ENCODE results near the gene BRD9.

The BRD9 gene

DNA sequence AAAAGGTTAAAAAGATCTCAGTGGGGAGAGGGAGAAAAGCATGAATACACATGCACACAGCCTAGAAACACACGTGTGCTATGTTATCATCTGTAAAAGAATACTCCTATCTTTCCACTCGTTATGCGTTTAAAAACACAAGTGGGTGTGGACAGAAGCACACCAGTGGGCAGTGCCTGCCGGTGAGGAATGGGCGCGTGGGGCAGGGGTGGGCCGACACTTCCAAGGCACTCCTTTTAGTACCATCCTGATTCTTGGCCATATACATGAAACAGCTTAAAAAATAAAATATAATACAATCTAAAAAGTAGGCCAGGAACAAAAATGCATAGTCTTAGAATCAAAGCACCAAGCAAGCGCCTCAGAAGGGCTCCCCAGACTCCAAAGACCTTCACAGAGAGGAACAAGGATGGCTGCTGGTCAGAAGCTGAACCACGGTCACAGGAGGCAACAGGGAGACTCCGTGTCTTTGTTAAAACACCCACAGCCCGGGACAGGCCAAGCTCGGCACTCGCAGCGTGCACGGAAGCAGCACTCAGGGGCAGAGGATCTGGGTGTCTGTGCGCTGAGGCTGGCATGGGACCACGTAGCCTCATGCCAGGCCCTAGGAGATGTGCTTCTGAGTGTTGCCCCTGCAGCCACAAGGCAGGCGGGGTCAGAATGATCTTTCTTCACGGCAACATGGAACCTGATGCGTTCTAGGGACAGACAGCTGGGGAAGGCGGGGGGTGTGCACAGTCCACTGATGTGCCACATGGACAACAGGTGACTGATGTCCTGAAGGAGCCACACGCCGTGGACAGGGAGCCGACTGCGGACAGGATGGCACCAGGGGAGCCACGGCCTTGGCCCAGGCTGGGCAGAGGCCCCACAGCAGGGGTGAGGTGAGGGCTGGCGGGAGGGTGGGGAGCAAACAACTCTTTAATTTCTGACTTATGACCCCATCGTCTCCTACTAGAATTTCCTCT, 15.9 kb downstream of the BRD9 start:
- DNase-seq: no peak

DNA sequence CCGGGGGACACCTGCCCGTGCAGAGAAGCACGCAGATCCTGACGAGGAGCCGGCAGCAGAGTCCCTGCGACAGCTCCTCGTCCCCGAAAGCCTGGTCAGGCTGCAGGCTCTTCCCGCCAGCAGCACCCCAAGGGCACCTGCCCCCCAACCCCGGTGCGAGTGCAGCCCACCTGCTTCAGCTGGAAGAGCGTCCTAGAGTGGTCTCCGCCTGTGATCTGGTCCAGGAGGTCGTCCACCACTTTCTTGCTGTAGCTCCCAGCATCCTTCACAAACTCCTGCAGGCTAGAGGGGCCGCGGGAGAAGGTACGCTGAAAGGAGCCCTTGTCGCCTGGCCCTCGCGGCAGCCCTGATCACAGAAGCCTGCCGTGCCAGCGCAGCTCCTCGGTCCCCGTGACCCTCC, 16.7 kb downstream of the BRD9 start:
- no peak for DNase-seq

DNA sequence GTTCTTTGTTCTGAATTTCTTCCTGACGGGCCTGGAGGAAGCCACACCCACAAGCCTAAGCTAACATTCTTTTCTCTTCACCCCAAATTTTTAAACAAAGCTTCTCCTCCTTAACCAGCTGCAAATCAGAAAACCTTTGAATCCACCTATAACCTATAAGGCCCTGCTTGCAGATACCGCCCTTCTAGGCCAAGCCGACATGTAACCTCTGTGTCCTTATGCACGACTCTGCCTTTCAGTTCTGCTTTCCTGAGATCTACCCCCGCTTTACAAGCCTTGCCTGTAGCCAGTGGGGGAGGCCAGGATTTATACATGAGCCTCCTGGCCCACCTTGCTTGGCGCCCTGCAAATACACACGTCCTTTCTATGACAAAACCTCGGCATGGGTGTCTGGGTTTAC, 19.3 kb downstream of the BRD9 start:
- no peak for DNase-seq

- DNase-seq: no peak
Measured at GRCh38 chr5:872301-872700, 20.3 kb downstream of the BRD9 start.

GRCh38 chr5:871596-872298, 20.9 kb downstream of the BRD9 start:
- DNase-seq: no peak

GRCh38 chr5:870956-871355, 21.6 kb downstream of the BRD9 start:
- no peak for DNase-seq

- no peak for DNase-seq
Measured at GRCh38 chr5:868428-869135, 24.0 kb downstream of the BRD9 start.

- no peak for DNase-seq
Measured at GRCh38 chr5:867300-867870, 25.2 kb downstream of the BRD9 start.

DNA sequence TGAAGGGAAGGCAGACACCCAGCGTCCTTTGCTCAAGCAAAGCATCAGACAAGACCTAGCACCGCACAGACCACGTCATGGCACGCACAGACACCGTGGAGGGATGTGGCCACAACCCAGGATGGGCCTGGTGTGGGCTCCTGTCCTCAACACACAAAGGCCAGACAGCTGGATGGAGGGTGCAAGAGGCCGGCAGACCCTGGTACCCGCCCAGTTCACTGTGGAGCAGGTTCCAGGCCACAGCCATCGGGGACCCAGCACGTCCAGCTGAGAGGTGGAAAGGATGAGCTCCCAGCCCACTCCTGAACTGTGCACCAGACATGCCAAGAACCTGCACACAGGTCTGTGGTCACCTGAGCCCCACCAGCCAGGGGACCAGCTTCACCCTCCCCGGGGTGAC, 26.8 kb downstream of the BRD9 start:
- DNase-seq: no peak

DNA sequence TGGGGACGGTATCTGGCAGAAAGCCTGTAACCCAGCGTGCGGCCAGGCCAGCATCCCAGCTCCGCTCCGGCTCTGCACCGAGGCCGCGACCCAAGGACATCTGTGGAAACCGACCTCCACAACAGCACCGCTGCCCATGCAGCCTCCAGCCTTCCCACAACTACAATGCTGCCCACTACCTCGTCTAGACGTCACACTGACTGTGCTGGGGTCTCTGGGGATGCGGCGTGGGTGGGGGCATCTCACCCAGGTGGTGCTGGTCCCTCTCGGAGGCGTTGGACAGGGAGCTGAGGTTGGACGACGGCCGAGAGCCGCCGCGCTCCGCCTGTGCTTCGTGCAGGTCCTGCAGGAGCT, 27.5 kb downstream of the BRD9 start:
- no peak for DNase-seq

DNA sequence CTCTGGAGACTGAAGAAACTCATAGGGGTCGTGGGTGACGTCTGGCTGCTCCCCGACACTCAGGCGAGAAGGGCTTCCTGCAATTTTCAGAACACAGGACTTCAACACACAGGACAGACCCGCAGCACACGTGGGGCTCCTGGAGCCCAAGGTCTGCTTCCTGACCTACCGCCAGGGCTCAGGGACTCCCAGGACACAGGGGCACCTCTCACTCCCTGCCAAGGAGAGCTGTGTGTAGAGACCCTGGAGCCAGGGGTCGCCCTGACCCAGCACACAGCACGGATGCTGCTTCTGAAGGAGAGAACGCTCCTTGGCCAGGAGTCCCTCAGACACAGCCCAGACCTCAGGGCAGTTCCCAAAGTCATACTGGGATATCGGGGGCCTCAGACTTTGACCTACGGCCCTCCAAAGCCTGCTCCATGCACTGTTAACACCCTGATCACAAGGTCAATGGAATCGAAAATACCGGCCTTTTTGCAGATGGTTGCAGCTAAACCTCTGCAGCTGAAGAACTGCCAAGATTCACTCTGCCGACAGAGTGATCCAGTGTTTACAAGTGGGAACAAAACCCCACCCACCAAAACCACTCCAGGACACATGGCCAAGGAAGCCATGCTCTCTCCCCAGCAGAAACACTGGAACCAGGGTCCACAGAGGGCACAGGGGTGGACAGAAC, 28.0 kb downstream of the BRD9 start:
- no peak for DNase-seq

GRCh38 chr5:863244-863805, 29.3 kb downstream of the BRD9 start:
- DNase-seq: no peak

DNA sequence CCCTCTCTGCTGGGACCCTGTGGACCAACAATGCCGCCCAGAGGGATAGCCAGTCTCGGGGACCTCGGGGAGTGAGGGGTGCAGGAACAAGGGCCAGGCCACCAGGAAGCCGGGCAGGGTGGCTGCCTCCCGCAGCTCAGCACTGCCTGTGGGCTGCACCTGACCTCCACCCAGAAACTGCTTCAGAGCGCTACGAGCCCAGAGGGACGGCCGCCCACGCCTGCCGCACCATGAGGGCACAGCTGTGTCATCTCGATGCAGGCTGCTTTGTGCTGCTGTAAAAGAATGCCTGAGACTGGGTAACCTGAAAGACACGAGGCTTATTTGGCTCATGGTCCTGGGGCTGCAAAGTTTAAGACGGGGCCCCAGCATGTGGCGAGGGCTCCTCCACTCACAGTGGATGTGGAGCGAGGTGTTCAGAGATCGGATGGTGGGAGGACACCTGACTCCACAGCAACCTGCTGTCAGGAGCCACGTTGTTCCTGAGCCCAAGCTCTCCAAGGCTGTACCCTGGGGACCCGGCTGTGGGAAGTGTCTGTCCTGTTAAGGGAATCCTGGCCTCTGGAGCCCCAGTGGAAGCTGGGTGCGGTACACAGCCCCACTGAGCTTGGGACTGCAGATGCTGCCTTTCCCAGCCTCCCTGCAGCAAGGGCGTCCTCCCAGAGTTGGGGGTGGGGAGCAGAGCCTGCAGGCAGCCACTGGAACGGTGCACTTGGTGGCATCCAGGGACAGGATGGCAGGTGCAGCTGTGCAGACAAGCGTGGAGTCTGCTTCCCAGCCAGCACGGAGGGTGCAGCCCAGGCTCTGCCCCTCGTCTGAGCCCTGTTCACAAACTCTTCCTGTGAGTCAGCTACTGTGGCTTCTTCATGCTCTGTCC, 30.0 kb downstream of the BRD9 start:
- no peak for DNase-seq

- no peak for DNase-seq
Measured at GRCh38 chr5:861442-862366, 30.9 kb downstream of the BRD9 start.

DNA sequence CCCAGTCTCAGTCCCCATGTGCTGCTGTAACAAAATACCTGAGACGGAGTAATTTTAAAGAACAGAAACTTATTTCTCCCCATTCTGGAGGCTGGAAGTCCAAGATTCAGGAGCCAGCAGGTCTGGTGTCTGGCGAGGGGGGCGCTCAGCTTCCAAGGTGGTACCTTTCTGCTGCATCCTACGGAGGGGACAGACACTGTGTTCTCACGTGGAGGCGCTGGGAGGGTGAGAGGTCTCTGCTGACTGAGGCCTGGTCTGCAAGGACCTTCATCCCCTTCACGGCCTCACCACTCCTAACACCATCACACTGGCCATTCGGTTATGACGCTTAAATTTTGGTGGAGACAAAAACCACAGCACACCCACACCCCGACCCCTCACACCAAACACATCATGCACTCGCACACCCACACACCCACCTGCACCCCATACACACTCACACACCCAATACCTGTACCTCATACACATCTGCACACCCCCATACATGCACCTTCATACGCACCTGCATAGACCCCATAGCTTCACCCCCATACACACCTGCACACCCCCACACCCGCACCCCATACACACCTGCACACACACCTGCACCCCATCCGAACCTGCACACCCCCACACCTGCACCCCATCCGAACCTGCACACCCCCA, 32.0 kb downstream of the BRD9 start:
- no peak for DNase-seq

- no peak for DNase-seq
Measured at GRCh38 chr5:859798-860296, 32.8 kb downstream of the BRD9 start.

DNA sequence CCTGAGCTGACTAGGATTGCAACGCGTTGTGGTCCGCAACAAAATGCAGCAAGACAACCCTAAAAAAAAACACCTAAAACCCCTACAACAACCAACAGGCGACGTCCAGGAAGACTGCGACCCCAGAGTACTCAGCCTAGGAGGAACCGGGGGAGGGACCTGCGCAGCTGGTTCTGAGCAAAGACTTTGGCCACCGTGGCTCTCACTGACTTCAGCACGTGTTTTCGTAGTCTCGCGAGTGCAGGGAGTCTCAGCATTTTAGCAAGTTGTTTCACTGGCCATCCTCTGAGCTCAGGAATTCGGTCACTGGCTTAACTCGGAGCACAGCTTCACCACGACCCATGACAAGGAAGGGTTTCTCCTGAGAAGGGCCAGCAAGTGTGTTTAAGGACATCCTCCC, 33.2 kb downstream of the BRD9 start:
- no peak for DNase-seq

GRCh38 chr5:858726-859125, 33.9 kb downstream of the BRD9 start:
- DNase-seq: no peak
